Keratinocyte (primary cell): ENCODE results near the gene PCNT. TPM values are rescaled to one million over a fixed set of nuclear protein-coding genes. Genes with fewer than 3 reads are reported as not detected.
"Not testable (repeated sequence)": the region's sequence is repeated elsewhere in the genome, so short reads cannot be mapped to it uniquely, and the experiment has no call there.

Source experiments
- DNase-seq: peaks from one replicate; pipeline ENCODE4 v3.0.0-alpha.2; 2011; ENCODE audit warnings: low read depth, missing footprints, low spot score
- FAIRE-seq: peaks from 2 replicates; lab custom pipeline; 2011; peaks lifted over from hg19 to GRCh38; lab: Jason Lieb, UNC
- H2AFZ ChIP-seq: 2 replicates; pipeline ENCODE4 v1.6.0; 2012; ENCODE audit warnings: low read length, control low read depth, inconsistent platforms; ENCODE audit not compliant: control insufficient read depth
- H3K27ac ChIP-seq: 2 replicates; pipeline ENCODE4 v1.5.1; 2011; ENCODE audit warnings: low read length; ENCODE audit not compliant: control insufficient read depth, insufficient read depth
- H3K27me3 ChIP-seq: 3 replicates; pipeline ENCODE4 v1.6.0; 2011; ENCODE audit warnings: low read length; ENCODE audit not compliant: control insufficient read depth, insufficient read depth; ENCODE audit errors: extremely low read depth
- H3K36me3 ChIP-seq, 2 experiments: 2 replicates in 1 of 2; 3 replicates in 1 of 2; pipeline ENCODE4 v1.5.1; 2011; ENCODE audit warnings: low read length in 2 of 2, mild to moderate bottlenecking in 1 of 2; ENCODE audit not compliant: control insufficient read depth in 2 of 2, insufficient read depth in 2 of 2; ENCODE audit errors: extremely low read depth in 1 of 2
- H3K4me1 ChIP-seq: 3 replicates; pipeline ENCODE4 v1.5.1; 2011; ENCODE audit warnings: low read length; ENCODE audit not compliant: control insufficient read depth, insufficient read depth; ENCODE audit errors: extremely low read depth
- H3K4me2 ChIP-seq: 3 replicates; pipeline ENCODE4 v1.6.0; 2011; ENCODE audit warnings: low read depth, low read length; ENCODE audit not compliant: control insufficient read depth, insufficient read depth; ENCODE audit errors: extremely low read depth
- H3K4me3 ChIP-seq, 3 experiments: fragments of 200-600 bp in 1 of 3; sonication (generic) in 1 of 3; 2 replicates in 2 of 3; 3 replicates in 1 of 3; pipeline ENCODE4 v1.5.1; 2011 to 2016; ENCODE audit warnings: low read length in 3 of 3, mild to moderate bottlenecking in 3 of 3, control low read depth in 2 of 3, inconsistent platforms in 1 of 3, low read depth in 1 of 3, mixed read lengths in 1 of 3, mixed run types in 1 of 3, moderate library complexity in 1 of 3; ENCODE audit not compliant: control insufficient read depth in 2 of 3, insufficient read depth in 2 of 3; ENCODE audit errors: extremely low read depth in 1 of 3
- H3K79me2 ChIP-seq: 2 replicates; pipeline ENCODE4 v1.6.0; 2012; ENCODE audit warnings: low read length; ENCODE audit not compliant: control insufficient read depth, insufficient read depth
- H3K9ac ChIP-seq: 3 replicates; pipeline ENCODE4 v1.6.0; 2011; ENCODE audit warnings: low read length; ENCODE audit not compliant: control insufficient read depth, insufficient read depth; ENCODE audit errors: extremely low read depth
- H3K9me1 ChIP-seq: 3 replicates; pipeline ENCODE4 v1.6.0; 2011; ENCODE audit warnings: low read length; ENCODE audit not compliant: control insufficient read depth, insufficient read depth; ENCODE audit errors: extremely low read depth
- H3K9me3 ChIP-seq: 2 replicates; pipeline ENCODE4 v1.5.1; 2012; ENCODE audit warnings: low read depth, low read length; ENCODE audit not compliant: control insufficient read depth
- H4K20me1 ChIP-seq: 3 replicates; pipeline ENCODE4 v1.6.0; 2011; ENCODE audit warnings: low read length; ENCODE audit not compliant: control insufficient read depth, insufficient read depth; ENCODE audit errors: extremely low read depth
- EZH2 ChIP-seq: IDR thresholded peaks from one replicate; pipeline ENCODE4 v1.6.1; 2012; ENCODE audit warnings: inconsistent platforms, mild to moderate bottlenecking, low read length, moderate library complexity
- dilution Hi-C: fragments of 300-500 bp; cut with MboI; formaldehyde crosslinking; loops from one replicate; pipeline ENCODE4 v1.7.0; 2020; ENCODE audit warnings: low sequenced_read_pairs; ENCODE audit not compliant: extremely low pct_ligation_motif_present
- polyA plus RNA-seq, 5 experiments: library from polyadenylated mRNA; depleted of rRNA in 3 of 5; stranded (reverse) in 3 of 5; stranded (forward) in 1 of 5; unstranded in 1 of 5; fragments of >200 nt; gene quantifications; 1 replicate in 1 of 5; 2 replicates in 3 of 5; 3 replicates in 1 of 5; pipeline versions ENCODE4 v1.2.1 to v1.2.3, GENCODE V29; 2011 to 2012; ENCODE audit warnings: missing spikeins in 2 of 5, low read depth in 1 of 5, low replicate concordance in 1 of 5
- TF ChIP-seq, protein P1 (sequence below), 3 experiments: IDR thresholded peaks in 1 of 3; conservative IDR thresholded peaks in 1 of 3; optimal IDR thresholded peaks in 1 of 3; 2 replicates in 2 of 3; 3 replicates in 1 of 3; pipeline versions ENCODE3 to v1.5.1; 2011; ENCODE audit warnings: low read length in 3 of 3, mild to moderate bottlenecking in 3 of 3, moderate library complexity in 2 of 3, control low read depth in 1 of 3, inconsistent platforms in 1 of 3; ENCODE audit not compliant: insufficient read depth in 2 of 3; ENCODE audit errors: extremely low read depth in 1 of 3

Gene PCNT
- polyA plus RNA-seq, 1 donor (not counting 4 experiments of a cell fraction or from before 2014, with no cell fraction given), result 9.8 TPM

DNA sequence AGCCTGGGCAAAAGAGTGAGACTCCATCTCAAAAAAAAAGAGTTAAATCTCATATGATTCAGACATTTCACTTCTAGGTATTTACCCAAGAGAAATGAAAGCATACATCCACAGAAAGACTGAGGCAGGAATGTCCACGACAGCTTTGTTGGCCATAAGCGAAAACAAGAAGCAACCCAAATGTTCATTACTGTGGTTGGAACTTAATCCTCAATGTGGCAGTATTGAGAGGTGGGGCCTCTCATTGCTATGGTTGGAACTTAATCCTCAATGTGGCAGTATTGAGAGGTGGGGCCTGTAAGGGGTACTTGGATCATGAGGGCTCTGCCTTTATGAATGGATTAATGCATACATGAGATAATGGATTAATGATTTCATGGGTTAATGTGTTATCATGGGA, 15.5 kb upstream of the PCNT start:
- Histone ChIP-seq H3K4me3 (no peak overlapping the region), H3K4me1 (no peaks in the 10 kb centered on the region), H3K9ac (no peak overlapping the region), H3K27ac (no peak overlapping the region), H2AFZ (no peak overlapping the region), H3K4me2 (no peak overlapping the region), H3K27me3 (no peaks in the 10 kb centered on the region), H3K9me1 (no peaks in the 10 kb centered on the region), H3K9me3 (no peaks in the 10 kb centered on the region), H3K79me2 (no peaks in the 10 kb centered on the region), H4K20me1 (no peaks in the 10 kb centered on the region), H3K36me3 (peaks cover 0 to 4% of the 10 kb centered on the region in 2 experiments)
- TF ChIP-seq, protein P1, sequence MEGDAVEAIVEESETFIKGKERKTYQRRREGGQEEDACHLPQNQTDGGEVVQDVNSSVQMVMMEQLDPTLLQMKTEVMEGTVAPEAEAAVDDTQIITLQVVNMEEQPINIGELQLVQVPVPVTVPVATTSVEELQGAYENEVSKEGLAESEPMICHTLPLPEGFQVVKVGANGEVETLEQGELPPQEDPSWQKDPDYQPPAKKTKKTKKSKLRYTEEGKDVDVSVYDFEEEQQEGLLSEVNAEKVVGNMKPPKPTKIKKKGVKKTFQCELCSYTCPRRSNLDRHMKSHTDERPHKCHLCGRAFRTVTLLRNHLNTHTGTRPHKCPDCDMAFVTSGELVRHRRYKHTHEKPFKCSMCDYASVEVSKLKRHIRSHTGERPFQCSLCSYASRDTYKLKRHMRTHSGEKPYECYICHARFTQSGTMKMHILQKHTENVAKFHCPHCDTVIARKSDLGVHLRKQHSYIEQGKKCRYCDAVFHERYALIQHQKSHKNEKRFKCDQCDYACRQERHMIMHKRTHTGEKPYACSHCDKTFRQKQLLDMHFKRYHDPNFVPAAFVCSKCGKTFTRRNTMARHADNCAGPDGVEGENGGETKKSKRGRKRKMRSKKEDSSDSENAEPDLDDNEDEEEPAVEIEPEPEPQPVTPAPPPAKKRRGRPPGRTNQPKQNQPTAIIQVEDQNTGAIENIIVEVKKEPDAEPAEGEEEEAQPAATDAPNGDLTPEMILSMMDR (optimal IDR thresholded peaks at IDR 0.05 in 1 of 3, IDR thresholded peaks at IDR 0.05 in 1 of 3, conservative IDR thresholded peaks at IDR 0.05 in 1 of 3; ENCODE audit: extremely low read depth in 1 of 3, insufficient read depth in 2 of 3, low read length in 3 of 3), result no peak
- no peak for TF ChIP-seq EZH2
- dilution Hi-C loops, result no loop called here
- FAIRE-seq, result no peak
- no peak for DNase-seq

DNA sequence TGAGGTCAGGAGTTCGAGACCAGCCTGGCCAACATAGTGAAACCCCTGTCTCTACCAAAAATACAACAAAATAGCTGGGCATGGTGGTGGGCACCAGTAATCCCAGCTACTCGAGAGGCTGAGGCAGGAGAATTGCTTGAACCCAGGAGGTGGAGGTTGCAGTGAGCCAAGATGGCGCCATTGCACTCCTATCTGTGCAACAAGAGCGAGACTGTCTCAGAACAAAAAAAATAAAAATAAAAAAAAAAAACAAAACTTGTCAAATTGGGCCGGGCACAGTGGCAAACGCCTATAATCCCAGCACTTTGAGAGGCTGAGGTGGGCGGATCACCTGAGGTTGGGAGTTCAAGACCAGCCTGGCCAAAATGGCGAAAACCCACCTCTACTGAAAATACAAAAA, 13.7 kb upstream of the PCNT start:
- H3K27me3 ChIP-seq, H3K9me1 ChIP-seq, H3K36me3 ChIP-seq, H3K79me2 ChIP-seq, H3K9ac ChIP-seq, H3K4me1 ChIP-seq, H3K4me3 ChIP-seq, H4K20me1 ChIP-seq, dilution Hi-C loops, H2AFZ ChIP-seq, DNase-seq, FAIRE-seq, H3K9me3 ChIP-seq, H3K4me2 ChIP-seq, H3K27ac ChIP-seq: not testable (repeated sequence)

DNA sequence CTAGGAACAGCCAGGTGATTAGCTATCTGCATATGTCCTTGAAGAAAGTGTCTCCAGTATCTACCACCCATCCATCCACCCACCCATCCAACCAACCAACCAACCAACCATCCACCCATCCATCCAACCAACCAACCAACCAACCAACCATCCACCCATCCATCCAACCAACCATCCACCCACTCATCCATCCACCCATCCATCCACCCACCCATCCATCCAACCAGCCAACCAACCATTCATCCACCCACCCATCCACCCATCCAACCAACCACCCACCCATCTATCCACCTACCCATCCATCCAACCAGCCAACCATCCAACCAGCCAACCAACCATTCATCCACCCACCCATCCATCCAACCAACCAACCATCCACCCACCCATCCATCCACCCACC, 12.4 kb upstream of the PCNT start:
- Histone ChIP-seq H3K36me3 (peaks cover 0 to 4% of the 10 kb centered on the region in 2 experiments), H3K9ac (no peak overlapping the region), H3K4me2 (no peak overlapping the region), H2AFZ (no peak overlapping the region), H3K27me3 (no peaks in the 10 kb centered on the region), H3K4me1 (no peaks in the 10 kb centered on the region), H3K79me2 (no peaks in the 10 kb centered on the region), H3K9me1 (no peaks in the 10 kb centered on the region), H3K27ac (no peak overlapping the region), H3K4me3 (no peak overlapping the region), H4K20me1 (no peaks in the 10 kb centered on the region), H3K9me3 (no peaks in the 10 kb centered on the region)
- dilution Hi-C loops, result no loop called here
- FAIRE-seq, result no peak
- no peak for TF ChIP-seq EZH2
- TF ChIP-seq, protein P1 (optimal IDR thresholded peaks at IDR 0.05 in 1 of 3, IDR thresholded peaks at IDR 0.05 in 1 of 3, conservative IDR thresholded peaks at IDR 0.05 in 1 of 3; ENCODE audit: extremely low read depth in 1 of 3, insufficient read depth in 2 of 3, low read length in 3 of 3), result no peak
- no peak for DNase-seq
